HG03442 (cell line): ENCODE results near the gene LAMA3.

Source experiments
- ATAC-seq: cut with Tn5 transposase; IDR thresholded peaks from one replicate; pipeline ENCODE4 v1.9.1; 2021; ENCODE audit warnings: mild to moderate bottlenecking, moderate library complexity; ENCODE audit not compliant: unreplicated experiment

The LAMA3 gene

GRCh38 chr18:23668731-23669130 lies 20.5 kb upstream of the LAMA3 start:
- no peak for ATAC-seq

- ATAC-seq = no peak
Measured at GRCh38 chr18:23669202-23669766, 20.0 kb upstream of the LAMA3 start.

GRCh38 chr18:23669804-23670405 lies 19.3 kb upstream of the LAMA3 start:
- no peak for ATAC-seq

GRCh38 chr18:23671564-23671963 lies 17.7 kb upstream of the LAMA3 start:
- ATAC-seq = no peak

- ATAC-seq = no peak
Measured at GRCh38 chr18:23673725-23674124, 15.5 kb upstream of the LAMA3 start.

- ATAC-seq = no peak
Measured at GRCh38 chr18:23675236-23675635, 14.0 kb upstream of the LAMA3 start.

- no peak for ATAC-seq
Measured at GRCh38 chr18:23675896-23676295, 13.4 kb upstream of the LAMA3 start.

GRCh38 chr18:23682045-23682444 lies 7.2 kb upstream of the LAMA3 start:
- ATAC-seq = no peak

GRCh38 chr18:23682472-23682871 lies 6.8 kb upstream of the LAMA3 start:
- ATAC-seq = no peak

GRCh38 chr18:23683155-23683554 lies 6.1 kb upstream of the LAMA3 start:
- no peak for ATAC-seq

GRCh38 chr18:23683671-23684070 lies 5.6 kb upstream of the LAMA3 start:
- ATAC-seq = no peak

- ATAC-seq = no peak
Measured at GRCh38 chr18:23684515-23685197, 4.6 kb upstream of the LAMA3 start.

- no peak for ATAC-seq
Measured at GRCh38 chr18:23688528-23688927, 725 bp upstream of the LAMA3 start.

GRCh38 chr18:23689616-23690504 lies 607 bp downstream of the LAMA3 start:
- ATAC-seq = no peak

GRCh38 chr18:23690505-23691068 lies 1.3 kb downstream of the LAMA3 start:
- ATAC-seq = no peak

- ATAC-seq = no peak
Measured at GRCh38 chr18:23693846-23694245, 4.6 kb downstream of the LAMA3 start.

- no peak for ATAC-seq
Measured at GRCh38 chr18:23694637-23695430, 5.6 kb downstream of the LAMA3 start.

- ATAC-seq = no peak
Measured at GRCh38 chr18:23701017-23701416, 11.8 kb downstream of the LAMA3 start.

- no peak for ATAC-seq
Measured at GRCh38 chr18:23701544-23702064, 12.4 kb downstream of the LAMA3 start.

GRCh38 chr18:23702606-23703005 lies 13.4 kb downstream of the LAMA3 start:
- no peak for ATAC-seq
